ENCODE results near the gene ADAM19. TPM values are rescaled to one million over a fixed set of nuclear protein-coding genes. Genes with fewer than 3 reads are reported as not detected.
A peak's percentile ranks its signal among the peaks of the same experiment; 100 is the strongest.
"Not testable (repeated sequence)": the region's sequence is repeated elsewhere in the genome, so short reads cannot be mapped to it uniquely, and the experiment has no call there.

The ADAM19 gene
- total and polyA plus RNA-seq, 7 donors, result 0.27 to 4.5 (median 1.4) TPM

- Histone ChIP-seq H3K9me3 (no peaks in the 10 kb centered on the region), H3K36me3 (ENCODE audit: insufficient read depth in 1 of 2, low read depth in 1 of 2) (no peaks in the 10 kb centered on the region), H3K4me3 (no peak overlapping the region), H3K4me1 (no peaks in the 10 kb centered on the region), H3K27me3 (ENCODE audit: insufficient read depth in 3 of 3, low read length in 2 of 3) (no peaks in the 10 kb centered on the region), H3K27ac (no peak overlapping the region)
- WGBS, 3 donors, result 25 to 32% (median 26%) methylated on average over 4 of the region's 4 CpGs
- DNase-seq (no peak), ATAC-seq (peak; percentile 61 to 90 (median 78))
- intact Hi-C loops (cut with DNase I), result loop anchor here (2.0 to 10.0 kb wide), 5 partner anchors 45 to 313 kb away; partner anchors contain the start of gene LSM11 (in 1 of the 2)
- TF ChIP-seq CTCF (IDR thresholded peaks at IDR 0.05), result peak; percentile 62
These were observed 143.9 kb downstream of the ADAM19 start for GRCh38 chr5:157431544-157432200.

- not testable (repeated sequence) for DNase-seq; H3K4me1 ChIP-seq; H3K27ac ChIP-seq; ATAC-seq; H3K4me3 ChIP-seq; H3K9me3 ChIP-seq; H3K36me3 ChIP-seq (ENCODE audit: insufficient read depth in 1 of 2, low read depth in 1 of 2); H3K27me3 ChIP-seq (ENCODE audit: insufficient read depth in 3 of 3, low read length in 2 of 3)
- intact Hi-C loops (cut with DNase I), result loop anchor here (2.0 to 10.0 kb wide), 5 partner anchors 47 to 315 kb away; partner anchors contain the start of gene LSM11 (in 1 of the 2)
- 94 to 95% (median 95%) methylated on average over 5 of the region's 5 CpGs for WGBS, 3 donors
These were observed 145.7 kb downstream of the ADAM19 start for GRCh38 chr5:157429920-157430319.

Other genes with a start within 250 kb of the ADAM19 start
- gene NIPAL4, start 115.6 kb downstream of the ADAM19 start, total RNA-seq, result under 1 TPM; 0.34 to 0.50 (median 0.38) TPM
- gene NIPAL4, start 115.6 kb downstream of the ADAM19 start, polyA plus RNA-seq, result under 1 TPM; 0.03 to 0.18 (median 0.13) TPM
- gene SOX30, start 76.7 kb upstream of the ADAM19 start, total RNA-seq, result under 1 TPM in 1 of 4 donors, not detected in 3; 0.19 TPM
- gene SOX30, start 76.7 kb upstream of the ADAM19 start, polyA plus RNA-seq, result under 1 TPM in 2 of 3 donors, not detected in 1; 0.01 to 0.05 TPM
- gene C5orf52, start 95.8 kb upstream of the ADAM19 start, total RNA-seq, result not detected
- not detected for gene C5orf52, start 95.8 kb upstream of the ADAM19 start, polyA plus RNA-seq
- 1 to 10 TPM; 5.7 to 6.7 (median 6.5) TPM for gene THG1L, start 155.6 kb upstream of the ADAM19 start, total RNA-seq
- gene THG1L, start 155.6 kb upstream of the ADAM19 start, polyA plus RNA-seq, result 1 to 10 TPM; 3.0 to 4.1 (median 3.8) TPM
- gene LSM11, start 167.9 kb upstream of the ADAM19 start, total RNA-seq, result 1 to 10 TPM; 1.0 to 1.9 (median 1.8) TPM
- 1 to 10 TPM; 1.2 to 2.2 (median 2.2) TPM for gene LSM11, start 167.9 kb upstream of the ADAM19 start, polyA plus RNA-seq

Data from psoas muscle (tissue), 8 donors.